ENCODE data around the gene LGALS1. TPM values are rescaled to one million over a fixed set of nuclear protein-coding genes. Genes with fewer than 3 reads are reported as not detected.
A peak's percentile ranks its signal among the peaks of the same experiment; 100 is the strongest.

The LGALS1 gene
- total RNA-seq, 1 donor from 2014 or later: 1,199 TPM

DNA sequence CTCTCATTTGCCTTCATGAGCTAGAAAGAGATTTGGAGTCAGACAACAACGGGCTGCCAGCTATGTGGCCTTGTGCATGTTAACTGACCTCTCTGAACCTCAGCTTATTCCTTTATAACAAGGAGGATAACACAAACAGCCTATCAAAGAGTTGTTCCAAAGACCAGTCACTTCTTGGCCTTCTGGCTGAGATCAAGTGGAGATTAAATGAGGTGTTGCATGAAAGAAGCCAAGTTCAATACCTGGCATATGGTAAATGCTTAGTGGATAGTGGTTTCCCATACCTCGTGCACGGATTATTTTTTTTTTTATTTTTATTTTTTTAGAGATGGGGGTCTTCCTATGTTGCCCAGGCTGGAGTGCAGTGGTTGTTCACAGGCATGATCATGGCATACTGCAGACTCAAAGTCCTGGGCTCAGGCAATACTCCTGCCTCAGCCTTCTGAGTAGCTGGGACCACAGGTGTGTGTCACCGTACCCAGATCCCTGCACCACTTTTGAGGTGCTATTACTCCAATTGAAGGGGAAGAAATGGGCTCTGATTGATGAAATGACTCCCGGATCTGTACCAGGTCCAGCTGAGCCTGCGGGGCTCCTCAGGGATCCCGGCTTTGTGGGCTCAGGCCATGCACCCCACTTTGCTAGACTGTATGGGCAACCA, 4.9 kb downstream of the LGALS1 start:
- Mint-ChIP-seq H3K27me3 (ENCODE audit: unreplicated experiment) (no peaks in the 10 kb centered on the region), H3K4me3 (ENCODE audit: unreplicated experiment) (no peak overlapping the region)

DNA sequence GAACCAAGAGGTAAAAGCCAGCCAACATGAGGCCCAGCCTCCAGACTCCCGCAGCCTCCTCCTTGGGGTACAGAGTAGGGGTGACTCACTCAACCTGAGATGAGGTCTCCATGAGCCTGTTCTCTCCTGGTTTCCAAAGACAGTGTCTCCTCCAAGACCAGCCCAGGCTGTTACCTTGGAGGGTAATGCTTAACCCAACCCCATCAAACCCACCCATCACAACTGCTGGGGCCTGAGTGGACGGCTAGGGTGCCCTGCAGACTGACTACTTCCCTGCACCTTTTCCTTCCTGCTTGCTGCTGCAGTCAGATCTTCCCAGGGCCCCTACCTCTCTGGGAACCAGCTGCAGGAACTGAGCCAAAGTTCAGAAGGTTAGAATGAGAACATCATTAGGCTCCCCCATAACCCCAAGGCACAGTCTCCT, 5.6 kb downstream of the LGALS1 start:
- H3K27ac Mint-ChIP-seq (ENCODE audit: unreplicated experiment): peak overlapping the region; percentile 50
- H3K27me3 Mint-ChIP-seq (ENCODE audit: unreplicated experiment): no peaks in the 10 kb centered on the region
- H3K4me3 Mint-ChIP-seq (ENCODE audit: unreplicated experiment): no peak overlapping the region
- DNase-seq (ENCODE audit: extremely low spot score, unreplicated experiment): no peak
- H3K4me1 Mint-ChIP-seq (ENCODE audit: unreplicated experiment): peaks cover 32% of the 10 kb centered on the region
- peaks cover 10% of the 10 kb centered on the region for H3K36me3 Mint-ChIP-seq (ENCODE audit: unreplicated experiment)
- no peaks in the 10 kb centered on the region for H3K9me3 Mint-ChIP-seq (ENCODE audit: unreplicated experiment)
- TF ChIP-seq, protein P1, sequence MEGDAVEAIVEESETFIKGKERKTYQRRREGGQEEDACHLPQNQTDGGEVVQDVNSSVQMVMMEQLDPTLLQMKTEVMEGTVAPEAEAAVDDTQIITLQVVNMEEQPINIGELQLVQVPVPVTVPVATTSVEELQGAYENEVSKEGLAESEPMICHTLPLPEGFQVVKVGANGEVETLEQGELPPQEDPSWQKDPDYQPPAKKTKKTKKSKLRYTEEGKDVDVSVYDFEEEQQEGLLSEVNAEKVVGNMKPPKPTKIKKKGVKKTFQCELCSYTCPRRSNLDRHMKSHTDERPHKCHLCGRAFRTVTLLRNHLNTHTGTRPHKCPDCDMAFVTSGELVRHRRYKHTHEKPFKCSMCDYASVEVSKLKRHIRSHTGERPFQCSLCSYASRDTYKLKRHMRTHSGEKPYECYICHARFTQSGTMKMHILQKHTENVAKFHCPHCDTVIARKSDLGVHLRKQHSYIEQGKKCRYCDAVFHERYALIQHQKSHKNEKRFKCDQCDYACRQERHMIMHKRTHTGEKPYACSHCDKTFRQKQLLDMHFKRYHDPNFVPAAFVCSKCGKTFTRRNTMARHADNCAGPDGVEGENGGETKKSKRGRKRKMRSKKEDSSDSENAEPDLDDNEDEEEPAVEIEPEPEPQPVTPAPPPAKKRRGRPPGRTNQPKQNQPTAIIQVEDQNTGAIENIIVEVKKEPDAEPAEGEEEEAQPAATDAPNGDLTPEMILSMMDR (IDR thresholded peaks at IDR 0.05): no peak

More for the DNA sequence above, 4.9 kb downstream of the LGALS1 start:
- Mint-ChIP-seq H3K36me3 (ENCODE audit: unreplicated experiment) (peaks cover 10% of the 10 kb centered on the region), H3K9me3 (ENCODE audit: unreplicated experiment) (no peaks in the 10 kb centered on the region), H3K4me1 (ENCODE audit: unreplicated experiment) (peaks cover 34% of the 10 kb centered on the region), H3K27ac (ENCODE audit: unreplicated experiment) (peak overlapping the region; percentile 50)
- DNase-seq (ENCODE audit: extremely low spot score, unreplicated experiment): no peak
- TF ChIP-seq, protein P1 (IDR thresholded peaks at IDR 0.05): no peak

DNA sequence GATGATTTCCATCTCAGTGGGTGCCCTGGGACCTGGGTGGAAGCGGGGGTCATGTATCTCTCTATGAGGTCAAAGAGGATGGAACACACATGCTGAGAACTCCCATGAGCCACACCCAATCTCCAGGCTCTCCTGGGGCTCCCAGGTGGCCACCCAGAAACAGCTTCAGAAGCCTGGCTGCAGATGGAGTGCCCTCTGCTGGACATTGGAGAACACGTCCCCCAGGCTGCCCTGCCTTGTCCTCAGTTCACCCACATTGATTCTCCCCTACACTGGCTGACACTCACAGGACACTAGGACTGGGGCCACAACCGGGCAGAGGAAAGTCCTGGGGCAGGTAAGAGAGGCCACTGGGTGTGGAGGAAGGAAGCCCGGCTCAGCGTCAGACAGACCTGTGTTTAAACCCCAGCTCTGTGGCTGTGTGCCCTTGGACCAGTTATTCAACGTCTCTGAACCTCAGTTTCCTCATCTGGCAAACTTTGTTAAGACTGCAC, 6.2 kb downstream of the LGALS1 start:
- Mint-ChIP-seq H3K4me3 (ENCODE audit: unreplicated experiment) (no peak overlapping the region), H3K4me1 (ENCODE audit: unreplicated experiment) (peaks cover 33% of the 10 kb centered on the region), H3K27ac (ENCODE audit: unreplicated experiment) (peak overlapping the region; percentile 50), H3K9me3 (ENCODE audit: unreplicated experiment) (no peaks in the 10 kb centered on the region), H3K27me3 (ENCODE audit: unreplicated experiment) (no peaks in the 10 kb centered on the region), H3K36me3 (ENCODE audit: unreplicated experiment) (peaks cover 10% of the 10 kb centered on the region)
- TF ChIP-seq, protein P1 (IDR thresholded peaks at IDR 0.05): peak; percentile 93
- DNase-seq (ENCODE audit: extremely low spot score, unreplicated experiment): peak; percentile 89

DNA sequence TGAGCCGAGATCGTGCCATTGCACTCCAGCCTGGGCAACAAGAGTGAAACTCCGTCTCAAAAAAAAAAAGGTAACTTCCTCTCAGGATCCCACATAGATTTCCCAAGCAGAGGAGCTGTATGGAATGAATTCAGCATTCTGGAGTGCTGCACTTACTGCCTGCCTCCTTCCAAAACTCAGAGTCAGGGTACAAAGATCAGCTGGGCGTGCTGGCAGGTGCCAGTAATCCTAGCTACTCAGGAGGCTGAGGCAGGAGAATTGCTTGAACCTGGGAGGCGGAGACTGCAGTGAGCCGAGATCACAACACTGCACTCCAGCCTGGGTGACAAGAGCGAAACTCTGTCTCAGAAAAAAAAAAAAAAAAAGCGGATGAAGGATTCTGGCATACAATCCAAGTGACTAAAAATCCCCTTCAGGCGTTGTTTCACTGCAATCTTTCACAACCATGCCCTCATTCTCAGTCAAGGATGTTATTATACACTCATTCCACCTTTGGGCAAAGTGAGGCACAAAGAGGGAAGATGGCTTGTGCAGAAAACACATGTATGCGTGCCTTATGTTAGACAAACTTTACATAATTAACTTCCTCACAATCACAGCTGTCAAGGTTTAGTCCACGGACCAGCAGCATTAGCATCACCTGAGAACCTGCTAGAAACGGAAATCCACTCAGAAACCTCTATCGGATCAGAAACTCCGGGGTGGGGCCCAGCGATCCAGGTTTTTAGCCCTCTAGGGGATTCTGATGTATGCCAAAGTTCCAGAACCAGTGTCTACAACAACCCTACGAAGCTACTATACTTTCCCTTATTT, 9.6 kb downstream of the LGALS1 start:
- Mint-ChIP-seq H3K4me1 (ENCODE audit: unreplicated experiment) (peaks cover 24% of the 10 kb centered on the region), H3K4me3 (ENCODE audit: unreplicated experiment) (no peak overlapping the region), H3K9me3 (ENCODE audit: unreplicated experiment) (no peaks in the 10 kb centered on the region), H3K36me3 (ENCODE audit: unreplicated experiment) (peaks cover 3% of the 10 kb centered on the region), H3K27me3 (ENCODE audit: unreplicated experiment) (no peaks in the 10 kb centered on the region), H3K27ac (ENCODE audit: unreplicated experiment) (peak overlapping the region; percentile 10)
- TF ChIP-seq, protein P1 (IDR thresholded peaks at IDR 0.05): no peak
- no peak for DNase-seq (ENCODE audit: extremely low spot score, unreplicated experiment)
